ENCODE measurements around the gene MBNL1.
A peak's percentile ranks its signal among the peaks of the same experiment; 100 is the strongest.
"Not testable (repeated sequence)": the region's sequence is repeated elsewhere in the genome, so short reads cannot be mapped to it uniquely, and the experiment has no call there.

Gene MBNL1

GRCh38 chr3:152346058-152346457 is 77.3 kb downstream of the MBNL1 start:
- DNase-seq = no peak

DNA sequence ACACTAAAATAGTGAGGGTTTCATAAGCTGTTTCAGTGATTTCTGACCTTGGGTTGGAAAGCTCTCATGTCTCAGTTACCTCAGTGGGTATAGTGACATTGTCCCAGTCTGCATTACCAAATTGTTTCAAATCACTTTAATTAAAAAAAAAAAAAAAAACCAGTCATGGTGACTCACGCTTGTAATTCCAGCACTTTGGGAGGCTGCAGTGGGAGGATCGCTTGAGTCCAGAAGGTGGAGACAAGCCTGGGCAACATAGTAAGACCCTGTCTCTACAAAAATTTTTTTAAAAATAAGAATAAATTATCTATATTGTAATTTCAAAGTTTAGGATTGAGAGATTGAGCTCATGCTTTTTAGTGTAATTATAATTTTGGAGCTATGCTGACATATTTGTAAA is 78.0 kb downstream of the MBNL1 start:
- no peak for DNase-seq

GRCh38 chr3:152348436-152349177 is 79.9 kb downstream of the MBNL1 start:
- no peak for DNase-seq

GRCh38 chr3:152349392-152349791 is 80.7 kb downstream of the MBNL1 start:
- DNase-seq = no peak

- no peak for DNase-seq
Measured at GRCh38 chr3:152350139-152350538, 81.4 kb downstream of the MBNL1 start.

GRCh38 chr3:152350776-152351175 is 82.0 kb downstream of the MBNL1 start:
- no peak for DNase-seq

DNA sequence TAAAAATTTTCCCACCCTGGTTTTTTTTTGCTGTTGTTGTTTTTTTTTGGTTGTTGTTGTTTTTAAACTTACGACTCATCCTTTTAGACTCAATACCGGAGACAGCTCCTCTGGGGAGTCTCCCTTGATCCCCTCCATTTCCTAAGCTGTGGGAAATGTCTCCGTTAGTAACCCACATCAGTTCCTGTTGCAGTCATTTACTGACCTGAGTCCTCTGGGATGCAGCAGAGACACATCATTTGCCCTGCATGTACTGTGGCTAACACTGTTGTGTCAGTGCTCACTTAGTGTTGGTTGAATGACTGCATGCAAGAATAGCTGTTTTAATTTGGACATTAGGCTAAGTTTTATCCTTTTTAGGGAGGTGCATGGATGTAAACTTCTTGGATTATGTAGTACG is 83.8 kb downstream of the MBNL1 start:
- no peak for DNase-seq

DNA sequence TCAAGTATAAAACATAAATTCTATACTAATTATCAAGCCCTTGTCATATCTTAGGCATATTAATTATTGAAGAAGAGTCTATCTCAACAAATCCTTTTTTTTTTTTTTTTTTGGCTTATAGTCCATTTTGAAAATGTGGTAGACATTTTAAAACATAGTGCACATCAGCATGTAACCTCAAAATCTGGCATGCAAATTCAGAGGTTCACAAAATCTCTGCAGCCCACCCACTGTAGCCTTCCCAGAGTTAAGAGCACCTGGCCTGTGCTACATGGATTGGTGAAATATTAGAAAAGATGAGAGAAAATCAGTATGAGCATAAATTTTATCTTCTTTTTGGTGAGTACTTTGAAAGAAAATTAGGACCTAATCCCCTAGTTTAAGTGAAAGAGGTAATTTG is 84.8 kb downstream of the MBNL1 start:
- no peak for DNase-seq

GRCh38 chr3:152355744-152356665 is 87.3 kb downstream of the MBNL1 start:
- no peak for DNase-seq

- no peak for DNase-seq
Measured at GRCh38 chr3:152356870-152357276, 88.1 kb downstream of the MBNL1 start.

GRCh38 chr3:152357587-152357986 is 88.9 kb downstream of the MBNL1 start:
- no peak for DNase-seq

DNA sequence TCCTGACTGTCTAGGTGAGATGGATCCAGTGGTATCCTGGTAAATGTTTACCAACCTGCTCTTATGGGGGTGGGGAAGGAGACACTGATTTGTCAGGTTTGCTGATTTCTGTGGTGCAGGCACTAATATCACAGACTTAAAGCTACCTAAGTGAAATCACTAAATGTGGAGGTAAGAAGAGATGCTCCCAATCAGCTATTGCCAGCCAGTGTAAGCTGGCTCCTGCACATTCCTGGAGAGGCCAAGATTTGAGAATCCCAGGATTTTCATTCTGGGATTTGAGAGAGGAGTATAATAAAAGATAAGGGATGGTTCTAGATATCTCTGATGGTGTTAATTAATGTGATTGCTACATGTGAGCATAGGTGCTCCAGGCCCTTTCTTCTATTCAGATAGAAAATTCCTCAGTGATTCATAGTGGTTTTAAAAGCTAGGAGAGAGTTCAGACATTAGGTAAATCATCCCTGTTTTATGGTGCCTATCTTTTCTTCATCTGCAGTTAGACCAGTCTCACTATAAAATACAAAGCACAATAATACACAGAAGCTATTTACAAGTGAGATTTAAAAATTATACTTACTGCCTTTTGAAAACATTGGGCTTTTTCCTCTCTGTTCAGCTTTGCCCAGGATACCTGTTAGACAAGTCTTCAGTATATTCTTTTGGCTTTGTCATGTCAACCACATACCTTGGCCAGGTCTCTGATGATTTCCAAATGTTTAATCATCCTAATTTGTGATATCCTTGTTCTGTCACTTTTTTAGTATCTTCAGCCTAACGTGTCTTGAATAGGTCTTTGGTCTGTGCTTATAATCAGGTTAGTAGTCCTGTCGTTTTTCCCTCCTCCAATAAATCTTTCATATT is 90.9 kb downstream of the MBNL1 start:
- DNase-seq = no peak

DNA sequence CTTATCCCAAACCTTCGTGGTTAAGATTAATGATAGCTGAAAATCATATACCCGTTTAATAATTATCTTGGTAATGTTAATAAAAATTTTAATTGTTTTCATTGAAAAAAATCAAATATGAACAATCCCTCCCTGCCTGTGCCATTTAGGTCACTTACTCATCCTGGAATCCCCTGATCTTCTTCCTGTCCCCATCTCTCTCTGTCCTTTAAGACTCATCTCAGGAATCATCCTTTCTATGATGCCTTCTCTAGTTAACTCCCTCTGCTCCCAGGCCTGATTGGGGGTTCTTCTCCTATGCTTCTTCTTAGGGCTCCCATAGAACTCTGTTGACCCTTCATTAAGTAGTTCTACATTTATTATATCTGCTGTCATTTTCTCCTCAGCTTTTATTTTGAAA is 91.6 kb downstream of the MBNL1 start:
- no peak for DNase-seq

- DNase-seq = no peak
Measured at GRCh38 chr3:152360966-152361365, 92.2 kb downstream of the MBNL1 start.

DNA sequence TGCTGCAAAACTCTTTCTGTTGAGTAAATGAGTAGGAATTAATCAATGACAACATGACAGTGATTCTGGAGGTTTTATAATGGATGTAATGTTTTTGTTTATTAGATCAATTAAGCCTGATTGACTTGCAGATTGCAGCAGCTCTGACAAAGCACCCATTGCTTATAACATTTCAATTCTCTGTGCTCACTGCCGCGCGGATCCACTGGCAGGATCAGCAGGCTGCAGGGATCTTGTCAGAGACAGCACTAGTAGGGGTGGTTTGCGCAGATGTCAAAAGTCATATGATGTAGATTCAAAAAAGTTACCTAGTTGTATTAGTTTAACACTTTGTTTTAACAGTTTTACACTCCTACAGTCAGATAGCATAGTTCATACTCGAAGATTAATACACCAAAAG is 93.4 kb downstream of the MBNL1 start:
- peak in 44 of 56 donors; percentile 3 to 69 (median 36) for DNase-seq

DNA sequence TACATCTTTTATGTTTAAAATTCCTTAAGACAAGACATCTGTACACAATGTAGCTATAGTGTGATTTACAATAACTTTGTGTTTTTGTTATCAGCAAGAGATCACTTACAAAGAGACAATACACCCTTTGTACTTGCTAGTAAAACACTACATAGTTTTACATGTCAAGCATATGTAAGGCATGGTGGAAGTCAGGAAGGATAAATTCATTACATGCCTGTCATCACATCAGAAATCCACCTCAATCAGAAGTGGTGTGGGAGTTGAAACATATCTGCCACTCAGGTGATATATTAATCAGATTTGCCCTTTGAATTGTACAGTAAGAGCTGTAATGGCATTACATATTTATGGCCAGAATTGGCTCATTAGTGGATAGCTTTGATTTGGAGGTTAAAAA is 95.5 kb downstream of the MBNL1 start:
- no peak for DNase-seq

- DNase-seq = no peak
Measured at GRCh38 chr3:152365126-152365525, 96.4 kb downstream of the MBNL1 start.

DNA sequence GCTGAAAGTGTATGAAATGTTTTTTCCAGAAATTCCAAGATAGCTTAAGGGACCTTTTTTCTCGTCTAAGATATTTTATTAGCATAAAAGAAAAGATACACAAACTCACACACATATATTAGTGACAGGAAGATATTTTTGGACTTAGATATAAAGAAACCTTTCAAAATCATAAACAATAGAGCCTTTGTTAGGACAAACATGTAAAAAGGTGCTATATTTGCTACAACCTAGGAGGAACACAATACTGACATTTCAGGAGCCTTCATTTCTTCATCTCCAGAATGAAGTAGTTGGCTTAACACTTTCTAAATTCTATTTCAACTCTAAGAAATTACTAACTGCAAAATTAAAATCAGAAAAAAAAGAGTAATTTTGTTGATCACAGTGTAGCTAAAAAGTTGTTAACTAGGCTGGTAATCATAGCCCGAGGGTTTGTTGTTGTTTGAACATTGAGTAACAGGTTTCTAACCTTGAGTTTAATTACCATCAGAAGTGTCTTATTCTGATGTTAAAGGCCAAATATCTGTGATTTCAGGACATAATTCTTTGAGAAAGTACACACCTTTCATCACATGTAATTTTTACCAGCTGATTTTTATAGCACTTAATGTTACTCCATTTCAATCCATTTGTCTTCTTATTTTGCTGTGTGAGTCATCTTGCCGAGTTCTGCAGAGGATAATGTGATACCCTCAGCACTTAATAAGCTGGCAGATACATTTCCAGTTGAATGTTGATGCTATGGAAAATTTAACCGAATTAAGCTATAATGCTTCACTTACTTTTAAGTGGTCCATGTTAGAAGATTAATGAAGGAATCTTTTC is 97.3 kb downstream of the MBNL1 start:
- DNase-seq = no peak

DNA sequence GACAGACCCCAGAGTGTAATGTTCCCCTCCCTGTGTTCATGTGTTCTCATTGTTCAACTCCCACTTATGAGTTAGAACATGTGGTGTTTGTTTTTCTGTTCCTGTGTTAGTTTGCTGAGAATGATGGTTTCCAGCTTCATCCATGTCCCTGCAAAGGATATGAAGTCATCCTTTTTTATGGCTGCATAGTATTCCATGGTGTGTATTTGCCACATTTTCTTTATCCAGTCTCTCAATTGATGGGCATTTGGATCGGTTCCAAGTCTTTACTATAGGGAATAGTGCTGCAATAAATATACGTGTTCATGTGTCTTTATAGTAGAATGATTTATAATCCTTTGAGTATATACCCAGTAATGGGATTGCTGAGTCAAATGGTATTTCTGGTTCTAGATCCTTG is 98.5 kb downstream of the MBNL1 start:
- not testable (repeated sequence) for DNase-seq

GRCh38 chr3:152372633-152373032 is 103.9 kb downstream of the MBNL1 start:
- DNase-seq = not testable (repeated sequence)

DNA sequence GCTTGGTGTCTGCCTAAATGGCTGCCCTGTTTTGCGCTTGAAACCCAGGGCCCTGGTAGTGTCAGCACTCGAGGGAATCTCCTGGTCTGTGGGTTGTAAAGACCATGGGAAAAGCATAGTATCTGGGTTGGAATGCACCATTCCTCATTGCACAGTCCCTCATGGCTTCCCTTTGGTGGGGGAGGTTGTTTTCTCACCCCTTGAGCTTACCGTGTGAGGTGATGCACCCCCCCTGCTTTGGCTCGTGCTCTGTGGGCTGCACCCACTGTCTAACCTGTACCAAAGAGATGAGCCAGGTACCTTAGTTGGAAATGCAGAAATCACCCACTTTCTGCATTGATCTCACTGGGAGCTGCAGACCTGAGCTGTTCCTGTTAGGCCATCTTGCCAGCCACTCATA is 104.7 kb downstream of the MBNL1 start:
- DNase-seq = no peak

All from nucleus accumbens (tissue), 56 donors.